ENCODE data around the gene ODC1. TPM values are rescaled to one million over a fixed set of nuclear protein-coding genes. Genes with fewer than 3 reads are reported as not detected.

Gene ODC1
- total RNA-seq, 2 experiments from 2014 or later: 180 to 181 TPM

- ATAC-seq (no peak), DNase-seq (no peak)
- CTCF ChIA-PET: interaction anchor here (0.9 to 4.6 kb wide), 4 partner anchors 295 to 365 kb away, joined by 4 to 131 read pairs (median 46); no protein-coding TSS in a partner anchor
- POLR2A ChIA-PET: interaction anchor here (0.7 to 1.1 kb wide), 2 partner anchors 11 to 303 kb away, joined by 3 read pairs; partner anchors contain the start of gene ODC1
- Mint-ChIP-seq H3K36me3 (ENCODE audit: low read depth) (peaks cover 15% of the 10 kb centered on the region), H3K9me3 (no peaks in the 10 kb centered on the region), H3K4me1 (ENCODE audit: low read depth) (peaks cover 16% of the 10 kb centered on the region), H3K4me3 (no peak overlapping the region), H3K27me3 (peaks cover 5% of the 10 kb centered on the region), H3K27ac (no peak overlapping the region)
- no peak for TF ChIP-seq CTCF (IDR thresholded peaks at IDR 0.05)
- intact Hi-C loops (cut with micrococcal nuclease): loop anchor here (2.0 to 5.0 kb wide), 2 partner anchors 164 to 364 kb away; no protein-coding TSS in a partner anchor
These were observed 11.5 kb downstream of the ODC1 start for GRCh38 chr2:10436583-10437110.

DNA sequence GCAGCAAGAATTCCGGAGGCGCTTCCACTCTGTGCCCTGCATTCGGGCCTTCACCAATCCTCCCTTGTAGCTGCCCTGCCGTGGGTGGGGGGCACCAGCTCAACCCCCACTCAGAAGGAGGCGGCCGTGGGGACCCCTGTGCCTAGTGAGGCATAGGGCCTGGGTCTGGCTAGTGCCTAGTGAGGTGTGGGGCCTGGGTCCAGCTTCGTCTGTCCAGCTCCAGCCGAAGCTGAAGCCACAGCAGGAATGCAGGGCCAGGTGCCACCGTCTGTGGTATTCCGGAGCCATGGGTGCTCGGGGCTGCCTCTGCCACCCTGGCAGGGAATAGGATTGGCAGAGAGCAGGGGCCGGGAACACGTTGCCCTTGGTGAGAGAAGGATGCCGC is 12.3 kb downstream of the ODC1 start:
- peaks cover 10% of the 10 kb centered on the region for H3K36me3 Mint-ChIP-seq (ENCODE audit: low read depth)
- CTCF ChIA-PET: interaction anchor here (0.8 to 4.6 kb wide), 45 partner anchors 10 to 623 kb away, joined by 3 to 131 read pairs (median 6); partner anchors contain the start of genes HPCAL1 and ODC1
- ATAC-seq (no peak), DNase-seq (no peak)
- intact Hi-C loops (cut with micrococcal nuclease): loop anchor here (2.0 to 5.0 kb wide), 2 partner anchors 164 to 363 kb away; no protein-coding TSS in a partner anchor
- no peak overlapping the region for H3K4me3 Mint-ChIP-seq
- POLR2A ChIA-PET: interaction anchor here (0.8 to 2.5 kb wide), 7 partner anchors 12 to 313 kb away, joined by 3 to 16 read pairs (median 6); partner anchors contain the start of genes ODC1 and RRM2
- peaks cover 9% of the 10 kb centered on the region for H3K27me3 Mint-ChIP-seq
- H3K9me3 Mint-ChIP-seq: no peaks in the 10 kb centered on the region
- TF ChIP-seq CTCF (IDR thresholded peaks at IDR 0.05): no peak
- no peak overlapping the region for H3K27ac Mint-ChIP-seq
- H3K4me1 Mint-ChIP-seq (ENCODE audit: low read depth): peaks cover 11% of the 10 kb centered on the region

- ATAC-seq (peak; percentile 77), DNase-seq (peak; percentile 81)
- intact Hi-C loops (cut with micrococcal nuclease): loop anchor here (5.0 kb wide), 2 partner anchors 163 to 293 kb away; no protein-coding TSS in a partner anchor
- TF ChIP-seq CTCF (IDR thresholded peaks at IDR 0.05): peak; percentile 88
- ChIA-PET CTCF (interaction anchor here (0.6 to 4.6 kb wide), 84 partner anchors 10 to 622 kb away, joined by 3 to 131 read pairs (median 4); partner anchors contain the start of genes HPCAL1 and ODC1), POLR2A (interaction anchor here (0.8 to 2.5 kb wide), 8 partner anchors 8 to 312 kb away, joined by 3 to 16 read pairs (median 5); partner anchors contain the start of genes ODC1 and RRM2)
- Mint-ChIP-seq H3K27me3 (peaks cover 9% of the 10 kb centered on the region), H3K27ac (no peak overlapping the region), H3K4me3 (no peak overlapping the region), H3K36me3 (ENCODE audit: low read depth) (peaks cover 5% of the 10 kb centered on the region), H3K4me1 (ENCODE audit: low read depth) (peaks cover 11% of the 10 kb centered on the region), H3K9me3 (no peaks in the 10 kb centered on the region)
These were observed 13.0 kb downstream of the ODC1 start for GRCh38 chr2:10434886-10435819.

GRCh38 chr2:10433947-10434885 is 13.9 kb downstream of the ODC1 start:
- H3K27me3 Mint-ChIP-seq: peaks cover 9% of the 10 kb centered on the region
- H3K36me3 Mint-ChIP-seq (ENCODE audit: low read depth): no peaks in the 10 kb centered on the region
- POLR2A ChIA-PET: interaction anchor here (0.8 to 2.5 kb wide), 6 partner anchors 9 to 311 kb away, joined by 3 to 16 read pairs (median 5); partner anchors contain the start of genes ODC1 and RRM2
- peak; percentile 16 for DNase-seq
- no peak overlapping the region for H3K27ac Mint-ChIP-seq
- H3K4me1 Mint-ChIP-seq (ENCODE audit: low read depth): peaks cover 11% of the 10 kb centered on the region
- no peaks in the 10 kb centered on the region for H3K9me3 Mint-ChIP-seq
- peak; percentile 2 for ATAC-seq
- H3K4me3 Mint-ChIP-seq: no peak overlapping the region
- CTCF ChIA-PET: interaction anchor here (0.7 to 4.6 kb wide), 65 partner anchors 9 to 621 kb away, joined by 3 to 131 read pairs (median 5); partner anchors contain the start of genes HPCAL1 and ODC1
- intact Hi-C loops (cut with micrococcal nuclease): loop anchor here (5.0 kb wide), 1 partner anchor 292 kb away; no protein-coding TSS in a partner anchor
- no peak for TF ChIP-seq CTCF (IDR thresholded peaks at IDR 0.05)

Measured in activated CD8-positive, alpha-beta T cell treated with anti-CD3 and anti-CD28 coated beads for 36 hours (primary cell).